HG02571 (cell line): ENCODE results near the gene MEP1B.
"Not testable (repeated sequence)": the region's sequence is repeated elsewhere in the genome, so short reads cannot be mapped to it uniquely, and the experiment has no call there.

Source experiments
- ATAC-seq: cut with Tn5 transposase; IDR thresholded peaks from one replicate; pipeline ENCODE4 v1.9.1; 2021; ENCODE audit warnings: mild to moderate bottlenecking, moderate library complexity; ENCODE audit not compliant: unreplicated experiment

MEP1B gene

DNA sequence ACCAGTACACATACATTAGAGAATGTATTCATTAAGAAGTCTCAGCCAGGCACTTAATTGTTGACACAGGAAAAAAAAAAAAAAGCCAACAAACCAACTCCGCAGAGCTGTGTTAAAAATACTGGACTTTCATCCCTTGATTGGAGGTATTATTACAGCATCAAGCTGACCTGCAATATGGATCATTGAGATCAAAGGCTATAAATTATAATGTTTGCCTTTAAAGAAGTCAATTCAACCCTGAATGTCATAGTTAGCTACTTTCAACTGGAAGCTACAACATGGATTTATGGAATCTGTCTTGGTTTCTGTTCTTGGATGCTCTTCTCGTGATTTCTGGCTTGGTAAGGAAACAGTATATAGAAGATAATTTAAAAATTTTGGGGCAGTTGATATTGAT, at the start of gene MEP1B:
TSS of gene MEP1B (plus strand) at position 250 of the 400 bp plus-strand sequence. CDS start at position 282, 32 bp downstream.
- no peak for ATAC-seq

DNA sequence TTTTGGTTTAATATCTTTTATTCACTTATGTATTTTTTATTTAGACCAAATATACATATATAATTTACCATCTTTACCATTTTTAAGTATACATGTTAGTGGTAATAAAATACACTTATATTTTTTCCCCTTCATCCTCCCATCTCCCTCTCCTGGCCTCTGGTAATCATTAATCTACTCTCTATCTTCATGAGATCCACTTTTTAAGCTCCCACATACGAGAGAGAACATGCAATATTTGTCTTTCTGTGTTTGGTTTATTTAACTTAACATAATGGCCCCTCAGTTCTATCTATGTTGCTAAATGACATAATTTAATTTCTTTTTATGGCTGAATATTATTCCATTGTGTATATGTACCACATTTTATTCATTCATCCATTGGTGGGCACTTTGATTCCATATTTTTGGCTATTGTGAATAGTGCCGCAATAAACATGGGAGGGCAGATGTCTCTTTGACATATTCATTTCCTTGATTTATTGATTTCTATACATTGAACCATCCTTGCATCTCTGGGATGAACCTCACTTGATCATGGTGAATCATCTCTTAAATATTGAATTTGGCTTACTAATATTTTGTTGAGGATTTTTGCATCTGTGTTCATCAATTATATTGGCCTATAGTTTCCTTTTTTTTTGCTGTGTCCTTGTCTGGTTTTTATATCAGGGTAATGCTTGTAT, 41.5 kb upstream of the MEP1B start:
- no peak for ATAC-seq

DNA sequence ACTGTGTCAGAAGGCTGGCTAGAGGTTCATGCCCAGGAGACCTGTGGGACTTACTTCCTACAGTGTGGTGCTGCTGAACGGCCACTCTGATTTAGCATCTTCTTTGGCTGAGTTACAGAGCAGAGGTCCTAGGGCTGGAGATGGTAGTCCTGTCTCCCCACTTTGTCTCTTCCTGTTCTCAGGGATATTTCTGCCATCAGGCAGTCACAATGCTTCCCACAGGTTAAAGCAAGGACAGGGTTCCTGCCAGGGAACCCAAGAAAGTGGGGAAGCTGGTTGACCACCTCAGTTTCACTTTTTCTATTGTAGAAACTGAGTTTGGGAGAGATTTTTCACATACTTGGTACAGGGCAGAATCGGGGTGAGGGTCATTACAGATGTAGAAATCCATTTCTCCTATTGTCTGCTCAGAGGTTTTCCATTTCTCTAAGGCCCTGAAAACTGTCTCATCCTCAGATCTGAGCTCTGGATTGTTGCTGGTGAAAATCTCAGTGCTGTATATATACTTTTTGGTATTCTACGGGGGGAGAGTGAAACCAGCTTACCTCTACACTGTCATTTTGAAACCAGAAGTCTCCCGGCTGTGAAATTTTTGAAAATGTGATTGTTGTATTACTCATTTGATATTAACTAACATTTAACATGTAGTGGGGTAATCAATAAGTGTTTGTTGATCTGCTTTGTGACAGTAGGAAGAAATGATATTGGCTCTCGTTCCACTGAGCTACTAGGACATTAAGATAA, 37.0 kb upstream of the MEP1B start:
- peak; percentile 62 for ATAC-seq

DNA sequence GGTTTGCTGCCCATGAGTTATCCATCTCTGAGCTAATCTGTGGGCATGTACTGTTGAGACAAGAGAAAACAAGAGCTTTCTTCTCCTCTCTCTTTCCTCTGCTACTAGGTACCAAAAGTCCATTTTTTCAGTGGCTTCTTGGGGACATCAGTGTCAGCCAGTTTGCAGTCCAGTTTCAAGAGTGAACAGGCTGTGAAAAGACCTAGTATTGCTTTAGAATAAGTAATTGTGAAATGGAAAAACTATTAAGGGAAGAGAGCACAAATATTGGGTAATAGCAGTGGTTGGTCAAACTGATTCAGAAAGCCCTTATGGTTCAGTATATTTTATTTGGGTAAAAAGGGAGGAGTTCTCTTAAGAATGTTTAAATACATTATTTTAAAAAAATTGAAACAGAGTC, 33.0 kb upstream of the MEP1B start:
- no peak for ATAC-seq

DNA sequence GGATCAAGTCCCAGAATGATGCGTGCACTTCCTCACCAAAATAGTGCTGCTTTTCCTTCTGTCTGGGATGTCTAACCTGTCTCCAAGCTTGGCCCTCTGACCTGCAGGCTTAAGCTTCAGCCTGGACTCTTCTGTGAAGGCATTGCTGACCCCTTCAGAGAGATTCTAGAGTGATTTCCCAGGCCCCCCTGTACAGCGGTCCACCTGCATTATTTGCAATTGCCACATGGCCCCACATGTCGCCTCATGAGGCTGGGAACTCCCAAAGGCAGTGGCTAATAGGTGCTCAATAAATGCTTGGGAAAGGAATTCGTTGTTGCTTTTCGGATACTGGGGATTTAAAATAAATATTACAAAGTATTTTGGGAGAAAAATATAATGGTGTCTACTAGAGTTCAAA, 32.3 kb upstream of the MEP1B start:
- ATAC-seq: no peak

DNA sequence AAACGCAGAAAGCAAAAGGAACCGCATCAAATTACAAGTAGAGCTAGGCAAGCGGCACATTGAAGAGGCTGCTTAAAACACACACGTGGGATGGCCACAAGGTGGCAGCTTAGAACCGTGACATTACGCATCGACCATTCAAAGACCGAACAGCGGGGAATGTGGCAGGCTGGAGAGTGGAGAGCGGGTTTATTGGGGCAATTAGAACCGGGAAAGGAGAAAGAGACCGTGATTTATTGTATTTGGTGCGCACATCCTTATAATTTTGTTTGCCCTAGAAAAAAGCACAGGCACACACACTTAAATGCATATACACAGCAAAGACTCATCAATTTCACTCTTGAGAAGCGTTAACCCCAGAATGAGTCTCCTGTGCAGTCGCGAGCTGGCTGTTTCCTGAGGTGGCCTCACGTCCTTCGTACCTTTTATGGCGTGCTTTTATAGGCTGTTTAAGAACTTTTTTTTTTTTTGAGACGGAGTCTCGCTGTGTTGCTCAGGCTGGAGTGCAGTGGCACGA, 31.7 kb upstream of the MEP1B start:
- peak; percentile 97 for ATAC-seq

DNA sequence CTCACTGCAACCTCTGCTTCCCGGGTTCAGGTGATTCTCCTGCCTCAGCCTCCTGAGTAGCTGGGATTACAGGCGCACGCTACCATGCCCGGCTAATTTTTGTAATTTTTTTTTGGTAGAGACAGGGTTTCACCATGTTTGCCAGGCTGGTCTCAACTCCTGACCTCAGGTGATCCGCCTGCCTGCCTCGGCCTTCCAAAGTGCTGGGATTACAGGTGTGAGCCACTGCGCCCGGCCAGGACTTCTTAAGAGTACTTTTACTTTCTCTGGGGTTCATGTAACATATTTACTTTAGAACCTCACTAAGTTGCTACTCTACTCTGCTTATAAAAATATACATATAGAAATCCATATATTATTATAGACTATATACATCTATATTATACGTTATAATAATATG, 31.2 kb upstream of the MEP1B start:
- not testable (repeated sequence) for ATAC-seq

DNA sequence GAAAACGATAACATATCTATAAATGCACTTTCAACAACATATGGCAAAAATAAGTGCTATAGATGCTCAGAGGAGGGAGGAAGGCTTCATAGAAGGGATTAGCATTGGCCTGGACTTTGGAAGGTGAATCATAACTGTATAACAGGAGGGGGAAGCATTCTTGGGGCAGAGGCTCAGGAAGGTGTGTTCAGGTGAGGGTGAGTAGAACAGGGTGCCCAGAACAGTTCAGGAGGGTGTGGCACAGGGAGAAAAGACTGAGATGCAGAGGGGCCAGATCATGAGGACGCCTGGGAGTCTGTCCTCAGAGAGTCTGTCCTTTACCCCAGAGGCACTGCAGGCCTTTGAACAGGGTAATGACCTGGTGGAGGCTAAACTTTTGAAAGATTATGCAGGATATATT, 29.3 kb upstream of the MEP1B start:
- ATAC-seq: no peak

DNA sequence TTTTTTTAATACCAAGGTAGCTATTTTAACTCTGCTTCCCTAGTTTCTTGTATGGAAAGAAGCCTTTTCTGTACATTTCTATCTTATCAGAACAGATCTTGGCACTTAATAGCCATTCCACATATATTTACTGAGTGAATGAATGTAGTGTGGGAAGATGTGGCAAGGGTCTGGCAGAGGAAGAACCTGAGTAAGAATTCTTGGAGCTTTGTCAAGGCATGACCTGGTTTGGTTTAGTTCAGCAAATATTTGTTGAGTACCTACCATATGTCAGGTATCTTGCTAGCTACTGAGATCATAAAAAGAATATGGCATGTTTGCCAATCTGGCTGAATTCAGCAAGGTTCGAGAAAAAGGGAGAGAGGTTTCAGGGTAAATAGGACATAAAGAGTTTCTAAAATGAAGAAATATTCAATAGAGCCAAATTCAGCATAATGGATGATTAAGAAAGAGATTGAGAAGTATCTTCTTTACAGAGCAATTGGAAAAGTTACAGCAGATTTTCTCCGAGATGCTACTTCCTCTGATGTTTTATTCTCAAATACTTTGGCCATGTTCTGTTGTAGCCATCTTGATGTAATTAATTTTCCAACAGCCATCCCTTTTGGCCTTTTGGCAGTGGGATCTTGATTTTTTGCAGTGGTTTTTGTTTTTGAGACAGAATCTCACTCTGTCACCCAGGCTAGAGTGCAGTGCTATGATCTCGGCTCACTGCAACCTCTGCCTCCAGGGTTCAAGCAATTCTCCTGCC, 21.7 kb upstream of the MEP1B start:
- no peak for ATAC-seq

DNA sequence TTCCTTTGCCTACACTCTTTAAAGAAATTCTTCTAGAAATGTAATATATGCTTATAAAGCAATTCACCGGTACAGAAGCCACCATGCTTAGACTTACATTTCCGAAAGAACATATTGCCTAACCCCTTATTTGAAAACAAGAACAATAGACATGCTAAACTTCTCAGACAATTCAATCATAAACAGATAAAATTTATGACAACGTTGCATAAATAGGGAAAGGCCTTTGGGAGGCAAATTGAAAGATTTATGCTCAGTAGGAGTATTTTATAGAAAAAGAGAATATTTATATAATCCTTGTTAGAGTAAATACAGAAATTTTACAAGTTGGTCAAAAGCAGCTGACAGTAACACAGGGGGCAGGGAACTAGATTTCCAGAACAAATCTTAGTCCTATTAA, 16.2 kb upstream of the MEP1B start:
- ATAC-seq: no peak

DNA sequence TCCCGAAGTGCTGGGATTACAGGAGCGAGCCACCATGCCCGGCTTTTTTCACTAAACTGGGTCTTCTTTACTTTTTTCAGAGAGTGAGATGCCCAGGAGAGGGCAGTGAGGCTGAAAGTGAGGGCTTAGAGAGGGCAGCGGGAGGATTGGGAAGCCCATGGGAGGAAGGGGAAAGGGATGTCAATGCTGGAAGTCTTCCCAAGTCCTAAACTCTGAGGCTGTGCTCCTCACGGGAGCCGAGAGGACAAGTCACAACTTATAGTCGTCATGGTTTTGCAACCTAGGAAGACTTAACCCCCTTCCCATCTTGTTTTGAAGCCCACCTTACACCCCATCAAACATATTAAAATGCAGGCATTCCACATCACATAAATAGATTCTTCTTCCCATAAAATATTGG, 15.1 kb upstream of the MEP1B start:
- no peak for ATAC-seq

DNA sequence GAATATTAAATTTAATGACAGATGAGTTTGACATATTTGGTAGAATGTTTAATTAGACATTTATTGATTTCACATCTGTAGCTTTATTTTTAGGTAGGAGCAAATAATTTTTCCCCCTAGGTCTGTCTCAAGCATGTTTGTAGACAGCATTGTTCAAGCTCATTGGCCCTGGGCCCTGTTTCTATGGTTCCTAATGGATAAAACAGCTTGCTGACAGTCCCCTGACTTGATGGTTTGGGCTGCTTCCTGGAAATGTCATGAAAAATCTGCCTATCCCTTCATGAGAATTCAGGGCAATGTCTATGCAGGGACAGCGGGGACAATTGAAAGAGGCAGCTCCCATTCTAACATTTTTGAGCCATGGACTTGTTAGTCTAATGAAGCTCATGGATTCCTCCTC, 14.6 kb upstream of the MEP1B start:
- no peak for ATAC-seq

DNA sequence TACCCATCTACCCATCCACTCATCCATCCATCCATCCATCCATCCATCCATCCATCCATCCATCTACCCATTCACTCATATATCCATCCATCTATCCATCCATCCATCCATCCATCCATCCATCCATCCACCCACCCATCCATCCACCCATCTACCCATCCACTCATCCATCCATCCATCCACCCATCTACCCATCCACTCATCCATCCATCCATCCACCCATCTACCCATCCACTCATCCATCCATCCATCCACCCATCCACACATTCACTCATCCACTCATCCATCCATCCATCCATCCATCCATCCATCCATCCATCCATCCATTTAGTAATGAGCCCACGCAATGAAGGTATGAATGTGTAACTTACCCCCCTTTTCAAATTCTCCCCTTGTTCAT, 13.1 kb upstream of the MEP1B start:
- not testable (repeated sequence) for ATAC-seq

DNA sequence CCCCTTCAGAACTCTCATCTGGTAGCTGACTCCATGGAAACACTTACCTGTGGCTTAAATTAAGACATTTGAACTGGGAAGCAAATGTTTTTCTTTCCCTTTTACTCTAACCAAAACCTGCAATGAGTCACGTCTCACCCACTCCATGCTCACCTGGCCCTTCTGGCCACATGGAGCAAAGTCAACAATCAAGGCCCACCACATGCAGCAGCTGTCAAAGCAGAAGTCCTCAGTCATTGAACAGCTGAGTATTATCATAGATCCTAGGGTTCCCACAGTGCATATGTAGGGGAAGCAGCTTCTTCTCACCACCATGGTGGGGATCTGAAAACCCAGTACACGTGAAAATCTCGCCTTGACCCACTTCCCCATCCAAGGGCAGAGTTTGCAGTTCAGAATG, 12.3 kb upstream of the MEP1B start:
- no peak for ATAC-seq

DNA sequence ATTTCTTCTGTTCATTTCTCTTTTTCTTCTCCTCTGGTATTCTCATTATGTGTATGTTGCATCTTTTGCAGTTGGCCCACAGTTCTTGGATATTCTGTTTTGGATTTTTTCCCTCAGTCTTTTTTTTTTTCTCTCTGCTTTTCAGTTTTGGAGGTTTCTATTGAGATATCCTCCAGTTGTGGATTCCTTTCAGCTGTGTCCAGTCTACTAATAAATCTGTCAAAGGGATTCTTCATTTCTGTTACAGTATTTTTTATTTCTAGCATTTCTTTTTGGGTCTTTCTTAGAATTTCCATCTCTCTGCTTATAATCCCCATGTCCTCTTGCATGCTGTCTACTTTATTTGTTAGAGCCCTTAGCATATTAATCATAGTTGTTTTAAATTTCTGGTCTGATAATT, 6.3 kb upstream of the MEP1B start:
- no peak for ATAC-seq

DNA sequence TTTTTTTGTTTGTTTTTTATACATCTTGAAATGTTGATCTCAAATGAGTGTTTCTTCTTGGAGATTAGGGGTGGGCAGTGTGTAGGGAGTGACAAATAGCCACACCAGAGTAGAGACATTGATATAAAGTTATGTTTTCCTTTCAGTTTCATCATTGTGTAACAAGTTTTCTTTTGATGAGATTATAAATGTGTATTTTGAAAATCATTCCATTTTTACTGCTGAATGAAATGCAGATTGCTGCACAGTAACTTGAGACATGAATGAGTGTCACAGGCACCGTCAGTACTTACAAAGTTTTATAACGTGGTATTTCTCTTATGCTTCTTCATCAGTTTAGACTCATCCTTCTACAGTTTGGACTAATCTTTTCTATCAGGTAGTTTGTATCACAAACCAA, 370 bp downstream of the MEP1B start:
- ATAC-seq: no peak

DNA sequence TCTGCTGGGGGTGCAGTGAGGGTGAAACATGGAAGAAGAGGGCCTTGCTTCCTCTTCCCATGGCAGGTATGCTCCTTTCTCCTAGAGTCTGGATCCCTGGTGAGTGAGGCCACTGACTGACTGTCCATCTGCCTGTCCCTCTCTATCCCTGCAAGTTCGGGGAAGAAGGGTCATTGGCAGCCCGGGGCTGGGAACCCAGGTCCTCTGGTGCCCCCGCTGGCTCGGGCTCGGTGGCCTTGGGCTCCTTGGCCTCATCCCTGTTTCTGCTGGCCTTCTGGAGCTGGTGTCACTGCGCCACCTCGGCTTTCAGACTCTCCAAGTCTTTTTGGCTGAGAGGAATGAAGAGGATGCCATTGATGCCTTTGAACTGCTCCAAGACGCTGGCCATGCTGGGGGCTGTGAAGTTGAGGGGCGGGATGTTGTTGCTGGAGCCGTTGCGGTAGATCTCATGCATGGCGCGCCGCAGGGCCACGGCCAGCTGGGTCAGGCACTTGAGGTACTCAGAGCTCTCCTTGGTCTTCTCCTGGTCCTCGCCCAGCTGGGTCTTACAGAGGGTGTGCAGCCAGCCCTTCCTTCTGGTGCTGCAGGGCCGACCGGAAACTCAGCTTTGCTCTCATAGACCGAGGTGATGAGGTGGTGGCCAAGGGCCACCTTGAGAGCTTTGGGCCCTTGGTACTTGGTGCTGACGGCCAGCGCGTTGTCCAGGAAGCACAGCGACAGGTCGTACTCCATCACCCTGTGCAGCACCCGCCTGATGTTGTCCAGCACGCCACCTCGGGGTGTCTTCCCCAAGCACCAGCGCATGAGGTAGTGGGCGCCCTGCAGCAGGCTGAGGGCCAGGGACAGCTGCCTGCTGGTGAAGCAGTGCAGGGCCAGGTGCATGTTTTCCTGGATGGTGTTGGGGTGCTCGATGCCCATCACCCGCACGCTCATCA, 6.3 kb downstream of the MEP1B start:
- ATAC-seq: no peak

DNA sequence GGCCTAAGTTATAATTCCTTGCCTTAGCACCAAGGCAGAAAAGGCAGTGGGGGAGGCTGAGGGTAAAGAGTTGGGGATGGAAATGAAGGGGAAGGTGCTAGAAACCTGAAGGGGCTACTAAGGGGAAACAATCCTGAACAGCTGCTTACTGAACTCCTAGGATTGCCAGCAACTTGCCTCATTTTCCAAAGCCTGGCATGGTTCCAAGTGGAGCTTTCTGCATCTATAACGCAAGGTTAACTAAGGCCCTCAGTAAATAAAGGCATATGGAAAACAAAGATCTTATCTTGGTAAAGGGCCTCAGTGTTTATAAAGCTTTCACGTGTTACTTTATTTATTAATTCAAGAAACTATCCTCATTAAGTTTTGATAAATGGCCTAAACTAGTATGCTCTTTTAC, 10.9 kb downstream of the MEP1B start:
- ATAC-seq: no peak

DNA sequence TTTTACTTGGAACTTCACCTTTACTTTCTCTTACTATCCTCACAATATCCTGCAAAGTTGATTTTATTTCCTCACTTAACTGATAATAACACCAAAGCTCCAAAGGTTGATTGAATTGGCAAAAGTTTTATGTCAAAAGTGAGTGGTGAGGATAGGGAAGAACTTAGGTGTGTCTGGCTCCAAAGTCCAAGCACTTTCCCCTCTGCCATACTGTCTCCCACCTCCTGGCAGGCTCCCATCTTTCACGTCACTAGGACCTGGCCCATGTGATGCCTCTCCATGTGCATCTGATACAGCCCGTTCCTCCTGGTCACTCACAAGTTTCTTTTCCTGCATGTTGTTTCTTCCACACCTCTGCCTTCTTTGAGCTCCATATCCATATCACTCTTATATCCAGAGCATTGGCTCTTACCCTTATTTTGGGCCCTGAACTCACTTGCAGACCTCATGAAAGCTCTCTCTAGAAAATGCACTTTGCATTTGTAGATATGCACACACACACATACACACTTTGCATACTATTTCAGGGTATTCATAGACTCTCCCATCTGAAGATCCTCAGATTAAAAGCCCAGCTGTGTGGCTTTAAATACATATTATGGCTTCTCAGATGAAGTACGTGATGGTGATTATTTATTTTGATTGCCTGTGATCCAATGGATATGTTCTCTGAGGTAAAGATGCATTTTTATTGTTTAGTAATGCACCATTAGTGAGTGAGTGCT, 12.3 kb downstream of the MEP1B start:
- no peak for ATAC-seq

DNA sequence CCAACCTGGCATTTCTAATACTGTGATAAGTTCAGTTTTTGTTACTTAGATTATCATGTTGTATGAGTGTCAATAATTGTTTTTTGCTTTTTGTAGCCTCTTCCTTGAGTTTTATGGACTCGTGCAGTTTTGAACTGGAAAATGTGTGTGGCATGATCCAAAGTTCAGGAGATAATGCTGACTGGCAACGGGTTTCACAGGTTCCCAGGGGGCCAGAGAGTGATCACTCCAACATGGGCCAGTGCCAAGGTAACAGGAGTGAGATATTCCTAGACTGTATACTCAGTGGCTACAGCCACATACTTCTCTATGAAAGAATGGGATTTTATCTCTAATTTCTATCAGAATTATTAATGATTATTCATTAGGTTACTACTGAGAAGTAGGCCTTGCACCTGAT, 18.2 kb downstream of the MEP1B start:
- no peak for ATAC-seq
